ENCODE measurements around the gene SBF1. TPM values are rescaled to one million over a fixed set of nuclear protein-coding genes. Genes with fewer than 3 reads are reported as not detected.
A peak's percentile ranks its signal among the peaks of the same experiment; 100 is the strongest.

SBF1 gene
- total RNA-seq, 1 experiment from 2014 or later: 97.2 TPM

DNA sequence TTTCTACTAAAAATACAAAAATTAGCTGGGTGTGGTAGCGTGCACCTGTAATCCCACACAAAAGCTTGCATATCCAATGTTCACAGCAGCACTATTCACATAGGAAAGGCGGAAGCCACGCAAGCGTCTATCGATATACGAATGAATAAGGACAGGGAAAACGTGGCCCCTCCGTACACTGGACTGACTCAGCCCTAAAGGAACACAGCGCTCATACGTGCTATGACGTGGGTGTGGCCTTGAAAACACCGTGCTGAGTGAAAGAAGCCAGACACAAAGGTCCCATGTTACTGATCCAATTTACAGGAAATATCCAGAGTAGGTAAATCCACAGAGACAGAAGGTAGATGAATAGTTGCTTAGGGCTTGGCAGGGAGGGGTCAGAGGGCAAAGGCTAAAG is 25.6 kb upstream of the SBF1 start:
- POLR2A ChIA-PET (ENCODE audit: low non-redundant PET): no interaction called here
- CTCF ChIA-PET: interaction anchor here (0.6 to 0.7 kb wide), 2 partner anchors 25 to 48 kb away, joined by 3 to 7 read pairs; partner anchors contain the start of gene SCO2

DNA sequence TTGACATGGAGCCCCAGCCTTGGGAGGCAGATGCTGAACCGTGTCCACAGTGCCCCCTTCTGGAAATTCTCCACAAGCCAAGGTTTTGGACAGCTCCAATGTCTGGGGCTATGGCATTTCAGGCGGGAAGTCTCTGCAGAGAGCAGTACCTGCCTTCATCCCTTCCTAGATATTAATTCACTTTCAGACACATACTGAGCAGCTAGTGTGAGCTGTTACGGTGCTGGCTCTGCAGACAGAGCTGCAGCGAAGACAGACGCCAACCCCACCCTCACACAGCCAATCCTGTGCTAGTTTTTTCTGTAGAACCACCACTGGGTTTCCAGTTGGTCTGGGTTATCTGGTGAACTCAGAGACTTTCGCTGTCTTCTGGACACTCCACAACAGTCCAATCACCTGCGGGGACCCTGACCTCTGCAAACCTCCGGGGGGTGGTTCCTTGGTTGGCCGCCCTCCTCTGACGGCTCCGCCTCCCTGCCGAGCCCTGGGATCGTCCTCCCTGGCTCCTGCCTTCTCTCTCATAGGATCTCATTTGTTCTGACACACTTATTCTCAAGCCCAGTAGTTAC is 23.6 kb upstream of the SBF1 start:
- H3K36me3 ChIP-seq (ENCODE audit: insufficient read depth, low read length, poor library complexity, severe bottlenecking): peaks cover 10% of the 10 kb centered on the region
- DNase-seq (ENCODE audit: low spot score): peak; percentile 80
- H3K27me3 ChIP-seq (replicated peaks; ENCODE audit: insufficient read depth, low read depth, low read length, poor library complexity): no peaks in the 10 kb centered on the region
- no peaks in the 10 kb centered on the region for H3K9me3 ChIP-seq (ENCODE audit: low read depth, low read length, poor library complexity, severe bottlenecking)
- peak overlapping the region; percentile 31 for H3K4me3 ChIP-seq (ENCODE audit: low read depth, low read length, poor library complexity, severe bottlenecking)
- H3K27ac ChIP-seq (ENCODE audit: low read depth, low read length, poor library complexity, severe bottlenecking): peak overlapping the region; percentile 17
- no peak for TF ChIP-seq EZH2 (IDR thresholded peaks at IDR 0.05; ENCODE audit: borderline replicate concordance, low read depth, low read length, poor library complexity, severe bottlenecking)
- TF ChIP-seq, protein P1, sequence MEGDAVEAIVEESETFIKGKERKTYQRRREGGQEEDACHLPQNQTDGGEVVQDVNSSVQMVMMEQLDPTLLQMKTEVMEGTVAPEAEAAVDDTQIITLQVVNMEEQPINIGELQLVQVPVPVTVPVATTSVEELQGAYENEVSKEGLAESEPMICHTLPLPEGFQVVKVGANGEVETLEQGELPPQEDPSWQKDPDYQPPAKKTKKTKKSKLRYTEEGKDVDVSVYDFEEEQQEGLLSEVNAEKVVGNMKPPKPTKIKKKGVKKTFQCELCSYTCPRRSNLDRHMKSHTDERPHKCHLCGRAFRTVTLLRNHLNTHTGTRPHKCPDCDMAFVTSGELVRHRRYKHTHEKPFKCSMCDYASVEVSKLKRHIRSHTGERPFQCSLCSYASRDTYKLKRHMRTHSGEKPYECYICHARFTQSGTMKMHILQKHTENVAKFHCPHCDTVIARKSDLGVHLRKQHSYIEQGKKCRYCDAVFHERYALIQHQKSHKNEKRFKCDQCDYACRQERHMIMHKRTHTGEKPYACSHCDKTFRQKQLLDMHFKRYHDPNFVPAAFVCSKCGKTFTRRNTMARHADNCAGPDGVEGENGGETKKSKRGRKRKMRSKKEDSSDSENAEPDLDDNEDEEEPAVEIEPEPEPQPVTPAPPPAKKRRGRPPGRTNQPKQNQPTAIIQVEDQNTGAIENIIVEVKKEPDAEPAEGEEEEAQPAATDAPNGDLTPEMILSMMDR (conservative IDR thresholded peaks at IDR 0.05; ENCODE audit: low read depth, low read length): peak; percentile 83
- intact Hi-C loops (cut with micrococcal nuclease; ENCODE audit: unreplicated experiment): loop anchor here (2.0 to 10.0 kb wide), 2 partner anchors 224 to 258 kb away; partner anchors contain the start of gene MAPK11
- H3K4me1 ChIP-seq (ENCODE audit: insufficient read depth, low read length, poor library complexity, severe bottlenecking): peaks cover 5% of the 10 kb centered on the region
- ChIA-PET CTCF (interaction anchor here (0.8 to 2.1 kb wide), 5 partner anchors 9 to 257 kb away, joined by 3 to 14 read pairs (median 3); partner anchors contain the start of genes LMF2, NCAPH2 and SCO2), POLR2A (ENCODE audit: low non-redundant PET) (no interaction called here)
- BruUV-seq (replicated peaks): no TSS peak

More for the DNA sequence above, 25.6 kb upstream of the SBF1 start:
- TF ChIP-seq EZH2 (IDR thresholded peaks at IDR 0.05; ENCODE audit: borderline replicate concordance, low read depth, low read length, poor library complexity, severe bottlenecking): no peak
- TF ChIP-seq, protein P1 (conservative IDR thresholded peaks at IDR 0.05; ENCODE audit: low read depth, low read length): no peak
- H3K4me3 ChIP-seq (ENCODE audit: low read depth, low read length, poor library complexity, severe bottlenecking): no peak overlapping the region
- DNase-seq (ENCODE audit: low spot score): no peak
- H3K27ac ChIP-seq (ENCODE audit: low read depth, low read length, poor library complexity, severe bottlenecking): no peak overlapping the region
- no peaks in the 10 kb centered on the region for H3K27me3 ChIP-seq (replicated peaks; ENCODE audit: insufficient read depth, low read depth, low read length, poor library complexity)
- H3K36me3 ChIP-seq (ENCODE audit: insufficient read depth, low read length, poor library complexity, severe bottlenecking): peaks cover 23% of the 10 kb centered on the region
- intact Hi-C loops (cut with micrococcal nuclease; ENCODE audit: unreplicated experiment): no loop called here
- H3K4me1 ChIP-seq (ENCODE audit: insufficient read depth, low read length, poor library complexity, severe bottlenecking): peaks cover 5% of the 10 kb centered on the region
- H3K9me3 ChIP-seq (ENCODE audit: low read depth, low read length, poor library complexity, severe bottlenecking): no peaks in the 10 kb centered on the region
- BruUV-seq (replicated peaks): no TSS peak

DNA sequence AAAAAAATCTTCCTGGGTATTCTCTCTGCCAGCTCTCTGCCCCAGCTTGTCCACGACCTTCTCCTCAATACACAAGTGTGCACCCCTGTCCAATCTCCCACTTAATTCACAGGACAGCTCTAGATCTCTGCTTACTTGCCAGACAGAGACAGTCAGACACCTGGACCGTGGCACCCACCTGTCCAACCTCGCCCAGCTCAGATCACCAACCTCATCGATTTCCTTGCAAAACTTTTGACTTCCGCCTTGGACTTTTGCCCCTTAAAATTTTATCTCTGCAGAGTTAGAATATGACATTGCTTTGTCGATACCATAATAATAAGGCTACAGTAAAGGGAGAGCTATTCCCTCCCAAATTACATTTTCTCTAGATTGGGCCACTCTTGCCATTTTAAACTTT is 22.3 kb upstream of the SBF1 start:
- ChIA-PET POLR2A (ENCODE audit: low non-redundant PET) (no interaction called here), CTCF (interaction anchor here (1.1 to 2.1 kb wide), 3 partner anchors 29 to 256 kb away, joined by 3 to 14 read pairs (median 3); partner anchors contain the start of gene SCO2)
- Histone ChIP-seq H3K9me3 (ENCODE audit: low read depth, low read length, poor library complexity, severe bottlenecking) (no peaks in the 10 kb centered on the region), H3K27me3 (replicated peaks; ENCODE audit: insufficient read depth, low read depth, low read length, poor library complexity) (no peaks in the 10 kb centered on the region), H3K4me1 (ENCODE audit: insufficient read depth, low read length, poor library complexity, severe bottlenecking) (peaks cover 5% of the 10 kb centered on the region), H3K4me3 (ENCODE audit: low read depth, low read length, poor library complexity, severe bottlenecking) (no peak overlapping the region), H3K36me3 (ENCODE audit: insufficient read depth, low read length, poor library complexity, severe bottlenecking) (no peaks in the 10 kb centered on the region), H3K27ac (ENCODE audit: low read depth, low read length, poor library complexity, severe bottlenecking) (no peak overlapping the region)
- DNase-seq (ENCODE audit: low spot score): no peak
- TF ChIP-seq EZH2 (IDR thresholded peaks at IDR 0.05; ENCODE audit: borderline replicate concordance, low read depth, low read length, poor library complexity, severe bottlenecking): no peak
- TF ChIP-seq, protein P1 (conservative IDR thresholded peaks at IDR 0.05; ENCODE audit: low read depth, low read length): no peak
- intact Hi-C loops (cut with micrococcal nuclease; ENCODE audit: unreplicated experiment): loop anchor here (10.0 kb wide), 1 partner anchor 222 kb away; the partner anchor contains the start of gene MAPK11
- no TSS peak for BruUV-seq (replicated peaks)

All from A673 (cell line).